CD4-positive, alpha-beta T cell (primary cell): ENCODE results near the gene HS3ST5. TPM values are rescaled to one million over a fixed set of nuclear protein-coding genes. Genes with fewer than 3 reads are reported as not detected.
"Not testable (repeated sequence)": the region's sequence is repeated elsewhere in the genome, so short reads cannot be mapped to it uniquely, and the experiment has no call there.

ENCODE experiments used
- ATAC-seq: fragments of 200-7000 bp; cut with Tn5 transposase; one replicate; pipeline ENCODE4 v1.10.0; 2022; ENCODE audit warnings: mild to moderate bottlenecking; ENCODE audit not compliant: poor library complexity
- CTCF ChIA-PET: fragments of 350-600 bp; sonication (Branson Sonifier 250); formaldehyde crosslinking; loops from one replicate; lab custom pipeline; 2021; ENCODE audit warnings: antibody characterized with exemption, inconsistent platforms; lab: Charles Lee
- POLR2A ChIA-PET: fragments of 350-600 bp; sonication (Branson Sonifier 250); formaldehyde crosslinking; loops from one replicate; lab custom pipeline; 2021; ENCODE audit warnings: antibody characterized with exemption, inconsistent platforms; lab: Charles Lee
- DNase-seq, 14 experiments: peaks; one replicate each; pipeline ENCODE4 v3.0.0-alpha.2; 2013 to 2020; ENCODE audit warnings: mixed read lengths in 2 of 14
- H3K27ac ChIP-seq, 2 donors: one replicate each; pipeline versions ENCODE4 v1.5.1 to v1.7.0; 2013; ENCODE audit warnings: low read length in 2 of 2, low read depth in 1 of 2, mild to moderate bottlenecking in 1 of 2
- H3K27me3 ChIP-seq, 2 experiments: 1 replicate in 1 of 2; 2 replicates in 1 of 2; pipeline versions ENCODE4 v1.6.1 to v1.7.0; 2013; ENCODE audit warnings: low read length in 2 of 2, control low read depth in 1 of 2, mild to moderate bottlenecking in 1 of 2, moderate library complexity in 1 of 2; ENCODE audit not compliant: insufficient read depth in 2 of 2, control insufficient read depth in 1 of 2
- H3K36me3 ChIP-seq: one replicate; pipeline ENCODE4 v1.6.1; 2013; ENCODE audit warnings: low read length, control low read depth; ENCODE audit not compliant: insufficient read depth
- H3K4me1 ChIP-seq: one replicate; pipeline ENCODE4 v1.6.1; 2013; ENCODE audit warnings: low read length, control low read depth; ENCODE audit not compliant: insufficient read depth
- H3K4me3 ChIP-seq: one replicate; pipeline ENCODE4 v1.5.1; 2013; ENCODE audit warnings: mild to moderate bottlenecking, low read length, moderate library complexity
- H3K9me3 ChIP-seq, 2 experiments: 1 replicate in 1 of 2; 2 replicates in 1 of 2; pipeline versions ENCODE4 v1.6.1 to v1.7.0; 2013; ENCODE audit warnings: low read length in 2 of 2, mild to moderate bottlenecking in 2 of 2, control low read depth in 1 of 2, moderate library complexity in 1 of 2; ENCODE audit not compliant: control insufficient read depth in 1 of 2, insufficient read depth in 1 of 2
- H3K27ac Mint-ChIP-seq: one replicate; pipeline ENCODE4 v1.8.0; 2020; ENCODE audit warnings: mixed read lengths
- H3K27me3 Mint-ChIP-seq: one replicate; pipeline ENCODE4 v1.8.0; 2021; ENCODE audit warnings: mixed read lengths
- H3K36me3 Mint-ChIP-seq: one replicate; pipeline ENCODE4 v1.8.0; 2021; ENCODE audit warnings: low read depth, mixed read lengths
- H3K4me1 Mint-ChIP-seq: one replicate; pipeline ENCODE4 v1.8.0; 2021; ENCODE audit warnings: low read depth, mixed read lengths
- H3K4me3 Mint-ChIP-seq: one replicate; pipeline ENCODE4 v1.8.0; 2020; ENCODE audit warnings: mild to moderate bottlenecking, mixed read lengths
- H3K9me3 Mint-ChIP-seq: one replicate; pipeline ENCODE4 v1.8.0; 2020; ENCODE audit warnings: mixed read lengths
- intact Hi-C, 2 experiments: fragments of 100-400 bp; cut with DNase I in 1 of 2; cut with micrococcal nuclease in 1 of 2; formaldehyde crosslinking; loops; one replicate each; pipeline versions ENCODE4 v1.15.1 to v1.9.0; 2023 to 2025; cut with DNase I, micrococcal nuclease
- total RNA-seq, 174 experiments: library from RNA in 2 of 174; stranded (reverse) in 2 of 174; gene quantifications; one replicate each; pipeline ENCODE4 v1.2.3 and lab custom pipeline; 2021 to 2026
- TF ChIP-seq, protein P1 (sequence below): fragments of 200-600 bp; IDR thresholded peaks from one replicate; pipeline ENCODE4 v1.8.0; 2022; ENCODE audit warnings: antibody characterized with exemption, mild to moderate bottlenecking

Gene HS3ST5
- total RNA-seq, 2 experiments from 2014 or later: not detected

DNA sequence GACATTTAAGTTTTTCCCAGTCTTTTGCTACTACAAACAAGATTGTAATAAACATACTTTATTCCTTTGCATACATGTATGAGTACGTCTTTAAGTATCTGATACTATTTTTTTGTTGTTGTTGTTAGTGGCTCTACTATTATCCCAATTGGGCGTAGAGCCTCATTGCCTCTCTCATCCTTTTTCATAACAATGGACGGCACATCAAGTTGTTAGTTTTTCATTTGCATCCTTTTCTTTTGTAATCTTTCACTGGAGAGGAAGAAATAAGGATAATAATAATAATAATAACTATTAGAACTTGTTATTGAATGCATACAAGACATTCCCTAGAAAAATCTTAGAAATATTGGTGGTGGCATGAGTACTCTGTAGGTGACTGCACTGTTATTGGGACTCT is 23.1 kb downstream of the HS3ST5 start:
- H3K36me3 ChIP-seq: no peaks in the 10 kb centered on the region
- ATAC-seq (no peak), DNase-seq (no peak)
- no peaks in the 10 kb centered on the region for H3K27me3 ChIP-seq
- no peaks in the 10 kb centered on the region for H3K9me3 ChIP-seq
- intact Hi-C loops: no loop called here
- no peak overlapping the region for H3K4me3 ChIP-seq
- Mint-ChIP-seq H3K4me3 (no peak overlapping the region), H3K36me3 (no peaks in the 10 kb centered on the region), H3K27me3 (no peaks in the 10 kb centered on the region), H3K27ac (no peak overlapping the region), H3K9me3 (no peaks in the 10 kb centered on the region), H3K4me1 (no peaks in the 10 kb centered on the region)
- POLR2A ChIA-PET: no interaction called here
- TF ChIP-seq, protein P1, sequence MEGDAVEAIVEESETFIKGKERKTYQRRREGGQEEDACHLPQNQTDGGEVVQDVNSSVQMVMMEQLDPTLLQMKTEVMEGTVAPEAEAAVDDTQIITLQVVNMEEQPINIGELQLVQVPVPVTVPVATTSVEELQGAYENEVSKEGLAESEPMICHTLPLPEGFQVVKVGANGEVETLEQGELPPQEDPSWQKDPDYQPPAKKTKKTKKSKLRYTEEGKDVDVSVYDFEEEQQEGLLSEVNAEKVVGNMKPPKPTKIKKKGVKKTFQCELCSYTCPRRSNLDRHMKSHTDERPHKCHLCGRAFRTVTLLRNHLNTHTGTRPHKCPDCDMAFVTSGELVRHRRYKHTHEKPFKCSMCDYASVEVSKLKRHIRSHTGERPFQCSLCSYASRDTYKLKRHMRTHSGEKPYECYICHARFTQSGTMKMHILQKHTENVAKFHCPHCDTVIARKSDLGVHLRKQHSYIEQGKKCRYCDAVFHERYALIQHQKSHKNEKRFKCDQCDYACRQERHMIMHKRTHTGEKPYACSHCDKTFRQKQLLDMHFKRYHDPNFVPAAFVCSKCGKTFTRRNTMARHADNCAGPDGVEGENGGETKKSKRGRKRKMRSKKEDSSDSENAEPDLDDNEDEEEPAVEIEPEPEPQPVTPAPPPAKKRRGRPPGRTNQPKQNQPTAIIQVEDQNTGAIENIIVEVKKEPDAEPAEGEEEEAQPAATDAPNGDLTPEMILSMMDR: no peak
- H3K27ac ChIP-seq: no peak overlapping the region
- no peaks in the 10 kb centered on the region for H3K4me1 ChIP-seq
- CTCF ChIA-PET: no interaction called here

DNA sequence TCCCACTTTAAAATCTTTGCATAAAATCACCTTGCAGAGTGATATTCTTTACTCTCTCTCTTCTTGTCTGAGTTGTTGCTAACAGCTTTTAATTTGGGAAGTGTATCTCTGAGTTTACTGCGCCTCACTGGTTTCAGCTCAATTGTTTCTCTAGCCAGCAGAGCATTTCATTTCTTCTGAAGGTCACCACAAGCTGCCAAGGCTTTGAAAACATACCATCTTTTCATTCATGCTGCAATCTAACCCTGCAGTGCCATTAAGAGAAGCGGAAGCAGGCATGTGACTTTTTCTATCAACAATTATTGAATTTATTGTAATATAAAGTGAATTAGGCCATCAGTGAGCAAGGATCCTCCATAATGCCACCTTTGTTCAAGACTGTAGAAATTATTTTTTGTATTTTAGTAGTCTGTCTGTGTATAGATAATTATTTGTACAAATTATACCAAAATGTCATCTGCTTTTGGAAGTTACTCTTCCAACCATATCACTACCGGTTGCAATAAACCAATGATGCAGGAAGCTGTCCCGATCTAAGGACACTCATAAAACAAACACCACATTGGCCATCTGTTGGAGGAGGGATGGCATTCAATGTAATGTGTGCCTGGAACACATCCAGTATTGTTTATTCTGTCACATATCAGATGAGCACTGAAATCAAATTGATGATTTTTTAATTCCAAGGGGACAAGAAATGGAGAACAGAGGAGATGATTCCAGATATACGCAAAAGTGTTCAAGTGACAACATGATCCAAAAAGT is 26.8 kb downstream of the HS3ST5 start:
- intact Hi-C loops: no loop called here
- H3K27ac Mint-ChIP-seq: no peak overlapping the region
- ChIA-PET POLR2A (no interaction called here), CTCF (no interaction called here)
- Histone ChIP-seq H3K4me3 (no peak overlapping the region), H3K27me3 (no peaks in the 10 kb centered on the region), H3K4me1 (no peaks in the 10 kb centered on the region), H3K36me3 (no peaks in the 10 kb centered on the region), H3K27ac (no peak overlapping the region), H3K9me3 (no peaks in the 10 kb centered on the region)
- H3K4me1 Mint-ChIP-seq: no peaks in the 10 kb centered on the region
- no peaks in the 10 kb centered on the region for H3K9me3 Mint-ChIP-seq
- H3K36me3 Mint-ChIP-seq: no peaks in the 10 kb centered on the region
- DNase-seq (no peak), ATAC-seq (no peak)
- no peaks in the 10 kb centered on the region for H3K27me3 Mint-ChIP-seq
- TF ChIP-seq, protein P1: no peak
- H3K4me3 Mint-ChIP-seq: no peak overlapping the region

DNA sequence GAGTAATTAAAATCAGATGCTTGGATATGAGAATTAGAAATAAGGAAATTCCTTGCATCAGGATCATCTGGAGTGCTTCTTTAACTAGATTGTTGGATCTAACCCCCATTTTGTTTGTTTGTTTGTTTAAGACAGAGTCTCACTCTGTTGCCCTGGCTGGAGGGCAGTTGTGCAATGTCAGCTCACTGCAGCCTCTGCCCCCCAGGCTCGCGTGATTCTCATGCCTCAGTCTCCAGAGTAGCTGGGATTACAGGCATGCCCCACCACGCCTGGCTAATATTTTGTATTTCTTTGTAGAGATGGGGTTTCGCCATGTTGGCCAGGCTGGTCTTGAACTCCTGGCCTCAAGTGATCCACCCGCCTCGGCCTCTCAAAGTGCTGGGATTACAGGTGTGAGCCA is 29.0 kb downstream of the HS3ST5 start:
- H3K4me3 ChIP-seq, H3K9me3 ChIP-seq, H3K27me3 ChIP-seq, H3K4me3 Mint-ChIP-seq, H3K27ac Mint-ChIP-seq, H3K36me3 ChIP-seq, ATAC-seq, H3K27ac ChIP-seq, H3K9me3 Mint-ChIP-seq, H3K27me3 Mint-ChIP-seq, H3K4me1 ChIP-seq, intact Hi-C loops, H3K4me1 Mint-ChIP-seq, H3K36me3 Mint-ChIP-seq, DNase-seq, CTCF ChIA-PET: not testable (repeated sequence)
- POLR2A ChIA-PET: interaction anchor here (0.6 kb wide), 1 partner anchor 93 kb away, joined by 3 read pairs; no protein-coding TSS in a partner anchor

DNA sequence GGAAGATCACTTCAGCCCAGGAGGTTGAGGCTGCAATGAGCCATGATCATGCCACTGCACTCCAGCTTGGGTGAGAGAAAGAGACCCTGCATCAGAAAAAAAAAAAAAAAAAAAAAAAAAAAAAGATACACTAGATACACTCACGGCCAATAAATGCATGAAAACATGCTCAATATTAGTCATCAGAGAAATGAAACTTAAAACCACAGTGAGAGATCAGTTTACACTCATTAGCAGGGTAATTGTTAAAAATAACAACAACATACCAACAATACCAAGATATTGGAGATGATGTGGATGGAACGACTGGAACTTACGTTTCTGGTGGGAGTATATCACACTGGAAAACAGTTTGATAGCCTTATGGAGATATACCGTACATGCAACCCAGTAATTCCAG is 29.9 kb downstream of the HS3ST5 start:
- Mint-ChIP-seq H3K4me3 (no peak overlapping the region), H3K9me3 (no peaks in the 10 kb centered on the region), H3K27ac (no peak overlapping the region), H3K36me3 (no peaks in the 10 kb centered on the region), H3K4me1 (no peaks in the 10 kb centered on the region), H3K27me3 (no peaks in the 10 kb centered on the region)
- Histone ChIP-seq H3K27me3 (no peaks in the 10 kb centered on the region), H3K4me3 (no peak overlapping the region), H3K9me3 (no peaks in the 10 kb centered on the region), H3K4me1 (no peaks in the 10 kb centered on the region), H3K27ac (no peak overlapping the region), H3K36me3 (no peaks in the 10 kb centered on the region)
- ATAC-seq (no peak), DNase-seq (no peak)
- ChIA-PET CTCF (no interaction called here), POLR2A (no interaction called here)
- TF ChIP-seq, protein P1: no peak
- intact Hi-C loops: no loop called here
